H54 (cell line): ENCODE data around the gene AIF1.

ENCODE experiments used
- DNase-seq: peaks from one replicate; pipeline ENCODE4 v3.0.0; 2011; ENCODE audit warnings: low spot score, mixed read lengths; ENCODE audit not compliant: insufficient read length
- FAIRE-seq: peaks from 3 replicates; lab custom pipeline; 2011; peaks lifted over from hg19 to GRCh38; lab: Jason Lieb, UNC
- POLR2A ChIP-seq: IDR thresholded peaks from 2 replicates; pipeline ENCODE4 v1.6.1; 2011; ENCODE audit warnings: low read depth, mild to moderate bottlenecking, low read length

AIF1 gene

GRCh38 chr6:31577579-31577966, 37.5 kb upstream of the AIF1 start:
- TF ChIP-seq POLR2A: no peak
- DNase-seq (no peak), FAIRE-seq (no peak)

- TF ChIP-seq POLR2A: no peak
- FAIRE-seq (no peak), DNase-seq (no peak)
Measured at GRCh38 chr6:31578184-31579118, 36.6 kb upstream of the AIF1 start.

- FAIRE-seq (no peak), DNase-seq (no peak)
- TF ChIP-seq POLR2A: no peak
Measured at GRCh38 chr6:31579119-31579505, 35.9 kb upstream of the AIF1 start.

- FAIRE-seq (no peak), DNase-seq (no peak)
- no peak for TF ChIP-seq POLR2A
Measured at GRCh38 chr6:31579546-31580437, 35.2 kb upstream of the AIF1 start.

GRCh38 chr6:31580438-31580740, 34.6 kb upstream of the AIF1 start:
- no peak for DNase-seq
- no peak for TF ChIP-seq POLR2A
- FAIRE-seq: no peak

- DNase-seq: peak; percentile 59
- peak; percentile 44; the same call in 1 of the 2 replicates for TF ChIP-seq POLR2A
- no peak for FAIRE-seq
Measured at GRCh38 chr6:31580807-31581433, 34.1 kb upstream of the AIF1 start.

GRCh38 chr6:31581434-31582229, 33.4 kb upstream of the AIF1 start:
- no peak for TF ChIP-seq POLR2A
- DNase-seq: no peak
- no peak for FAIRE-seq

- TF ChIP-seq POLR2A: no peak
- DNase-seq (no peak), FAIRE-seq (no peak)
Measured at GRCh38 chr6:31582230-31582643, 32.8 kb upstream of the AIF1 start, which contains the start of gene LTB. Gene LTB (minus strand): TSS chr6:31582424. CDS start chr6:31582417, 7 bp downstream.

- no peak for DNase-seq
- FAIRE-seq: no peak
- no peak for TF ChIP-seq POLR2A
Measured at GRCh38 chr6:31585491-31585890, 29.5 kb upstream of the AIF1 start.

- FAIRE-seq (no peak), DNase-seq (no peak)
- TF ChIP-seq POLR2A: no peak
Measured at GRCh38 chr6:31586008-31586407, 29.0 kb upstream of the AIF1 start, which contains the start of gene LST1. Gene LST1 (plus strand): TSS chr6:31586277. CDS start chr6:31587300, 1,023 bp downstream.

- no peak for DNase-seq
- TF ChIP-seq POLR2A: no peak
- FAIRE-seq: no peak
Measured at GRCh38 chr6:31586599-31587281, 28.3 kb upstream of the AIF1 start.
